Mucosa of descending colon (tissue), 3 donors: Measurements from ENCODE around the gene CAMKK1. TPM values are rescaled to one million over a fixed set of nuclear protein-coding genes. Genes with fewer than 3 reads are reported as not detected.

ENCODE experiments used
- ATAC-seq: fragments of 200-7000 bp; cut with Tn5 transposase; one replicate; pipeline ENCODE4 v1.9.1; 2020; ENCODE audit warnings: mild to moderate bottlenecking, moderate library complexity
- DNase-seq, 3 donors: peaks; one replicate each; pipeline ENCODE4 v3.0.0-alpha.2; 2020
- H3K36me3 ChIP-seq: fragments of 200-600 bp; one replicate; pipeline ENCODE4 v1.8.0; 2021; ENCODE audit warnings: low read depth, mild to moderate bottlenecking
- H3K4me1 ChIP-seq: fragments of 200-600 bp; one replicate; pipeline ENCODE4 v1.8.0; 2021; ENCODE audit warnings: low read depth, mild to moderate bottlenecking
- H3K4me3 ChIP-seq: fragments of 200-600 bp; one replicate; pipeline ENCODE4 v1.8.0; 2021; ENCODE audit warnings: mild to moderate bottlenecking
- H3K9me3 ChIP-seq: fragments of 200-600 bp; one replicate; pipeline ENCODE4 v1.8.0; 2021; ENCODE audit warnings: mild to moderate bottlenecking
- CTCF ChIP-seq: fragments of 200-600 bp; IDR thresholded peaks from one replicate; pipeline ENCODE4 v1.8.0; 2022; ENCODE audit warnings: antibody characterized with exemption, mild to moderate bottlenecking
- intact Hi-C, 2 donors: fragments of 100-400 bp; cut with DNase I in 1 of 2; cut with micrococcal nuclease in 1 of 2; formaldehyde crosslinking; loops; one replicate each; pipeline versions ENCODE4 v1.11.0 to v1.11.1; 2022; cut with DNase I, micrococcal nuclease
- total RNA-seq, 3 donors: library from RNA; stranded (reverse); fragmentation: NEBNext Ultra II Directional in 2 of 3; extraction: Animal tissue kit (Norgen Biotek cat#: 25700) in 2 of 3; gene quantifications; one replicate each; pipeline versions ENCODE4 v1.2.1 to v1.2.4, GENCODE V29; 2021 to 2023
- donor health status: DM: no; HTN: no; CAD: no; lungs with moderate emphysema.
- donor health status: DM: no; HTN: no; CAD: no.
- donor health status: DM: no; HTN: yes; CAD: no.

CAMKK1 gene
- total RNA-seq, 3 donors from 2014 or later: 4.8 to 11.6 (median 6.2) TPM

GRCh38 chr17:3915995-3916696 is 23.3 kb upstream of the CAMKK1 start, which contains the start of gene P2RX1:
TSS of gene P2RX1 (minus strand) at chr17:3916465. CDS start at chr17:3916225, 240 bp downstream.
- peaks cover 28% of the 10 kb centered on the region for H3K4me1 ChIP-seq
- H3K36me3 ChIP-seq: no peaks in the 10 kb centered on the region
- H3K4me3 ChIP-seq: no peak within 1 kb of the TSS
- ATAC-seq (peak; percentile 54), DNase-seq (peak; percentile 67 to 79 (median 72))
- intact Hi-C loops: loop anchor here (10.0 kb wide), 1 partner anchor 51 kb away; no protein-coding TSS in a partner anchor
- H3K9me3 ChIP-seq: no peaks in the 10 kb centered on the region
- TF ChIP-seq CTCF: no peak

- no peak for TF ChIP-seq CTCF
- no peak for DNase-seq
- Histone ChIP-seq H3K4me1 (peaks cover 28% of the 10 kb centered on the region), H3K4me3 (no peak overlapping the region), H3K9me3 (no peaks in the 10 kb centered on the region), H3K36me3 (no peaks in the 10 kb centered on the region)
- intact Hi-C loops: loop anchor here (10.0 kb wide), 1 partner anchor 51 kb away; no protein-coding TSS in a partner anchor
- ATAC-seq: no peak
Measured at GRCh38 chr17:3915581-3915994, 22.7 kb upstream of the CAMKK1 start.

GRCh38 chr17:3914312-3914670 is 21.4 kb upstream of the CAMKK1 start:
- Histone ChIP-seq H3K9me3 (no peaks in the 10 kb centered on the region), H3K36me3 (no peaks in the 10 kb centered on the region), H3K4me1 (peaks cover 28% of the 10 kb centered on the region), H3K4me3 (no peak overlapping the region)
- no peak for TF ChIP-seq CTCF
- DNase-seq (peak; percentile 43 to 79 (median 55)), ATAC-seq (peak; percentile 37)
- intact Hi-C loops: loop anchor here (5.0 to 10.0 kb wide), 2 partner anchors 49 to 93 kb away; no protein-coding TSS in a partner anchor

GRCh38 chr17:3913531-3914311 is 20.9 kb upstream of the CAMKK1 start:
- Histone ChIP-seq H3K4me1 (peaks cover 23% of the 10 kb centered on the region), H3K4me3 (no peak overlapping the region), H3K36me3 (no peaks in the 10 kb centered on the region), H3K9me3 (no peaks in the 10 kb centered on the region)
- DNase-seq (peak; percentile 87 to 90 (median 89)), ATAC-seq (peak; percentile 82)
- peak; percentile 97 for TF ChIP-seq CTCF
- intact Hi-C loops: loop anchor here (5.0 to 10.0 kb wide), 2 partner anchors 49 to 94 kb away; no protein-coding TSS in a partner anchor

- TF ChIP-seq CTCF: no peak
- Histone ChIP-seq H3K4me1 (peaks cover 21% of the 10 kb centered on the region), H3K9me3 (no peaks in the 10 kb centered on the region), H3K36me3 (no peaks in the 10 kb centered on the region), H3K4me3 (no peak overlapping the region)
- DNase-seq: no peak
- no peak for ATAC-seq
- intact Hi-C loops: loop anchor here (5.0 to 10.0 kb wide), 2 partner anchors 48 to 94 kb away; no protein-coding TSS in a partner anchor
Measured at GRCh38 chr17:3912827-3913226, 20.0 kb upstream of the CAMKK1 start.
